ENCODE measurements around the gene GALNT18.

The GALNT18 gene

DNA sequence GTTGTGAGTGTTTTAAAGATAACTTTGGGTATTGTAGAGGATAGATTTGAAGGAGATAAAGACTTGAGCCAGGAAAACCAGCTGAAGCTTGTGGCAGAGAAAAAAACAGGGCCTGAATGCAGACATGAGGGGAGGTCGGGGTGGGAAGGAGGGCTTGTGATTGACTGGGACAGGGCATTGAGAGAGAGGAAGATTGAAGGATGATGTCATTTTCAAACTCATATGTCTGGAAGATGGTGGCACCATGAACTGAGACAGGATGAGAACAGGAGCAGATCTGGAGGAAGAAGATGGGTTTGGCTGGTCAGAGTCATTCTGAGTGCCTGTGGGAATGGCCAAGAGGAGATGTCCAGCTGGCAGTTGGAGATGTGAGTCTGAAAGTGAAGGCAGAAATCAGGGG, 283.5 kb downstream of the GALNT18 start:
- no peak for DNase-seq

GRCh38 chr11:11336664-11337063, 285.1 kb downstream of the GALNT18 start:
- no peak for DNase-seq

DNA sequence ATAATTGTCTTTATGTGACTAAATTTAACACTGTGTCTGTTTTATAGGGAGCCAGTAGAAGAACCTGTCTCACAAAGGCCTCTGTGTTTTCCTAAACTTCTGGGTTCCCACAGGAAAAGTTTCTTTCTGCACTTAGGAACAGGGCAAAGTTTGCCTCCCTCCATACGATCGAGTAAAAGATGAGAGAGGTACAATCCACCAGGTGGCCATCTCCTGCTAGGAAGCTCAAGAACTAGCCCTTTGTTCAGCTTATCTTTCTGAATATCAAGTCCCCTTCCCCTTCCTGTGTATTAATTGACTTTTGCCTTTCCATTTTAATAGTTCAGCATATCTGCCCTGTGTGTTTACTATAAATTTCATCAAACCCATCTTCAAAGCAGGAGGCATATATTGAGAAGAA, 286.8 kb downstream of the GALNT18 start:
- no peak for DNase-seq

GRCh38 chr11:11334607-11335006, 287.2 kb downstream of the GALNT18 start:
- no peak for DNase-seq

- no peak for DNase-seq
Observed at GRCh38 chr11:11332141-11332710, 289.6 kb downstream of the GALNT18 start.

DNA sequence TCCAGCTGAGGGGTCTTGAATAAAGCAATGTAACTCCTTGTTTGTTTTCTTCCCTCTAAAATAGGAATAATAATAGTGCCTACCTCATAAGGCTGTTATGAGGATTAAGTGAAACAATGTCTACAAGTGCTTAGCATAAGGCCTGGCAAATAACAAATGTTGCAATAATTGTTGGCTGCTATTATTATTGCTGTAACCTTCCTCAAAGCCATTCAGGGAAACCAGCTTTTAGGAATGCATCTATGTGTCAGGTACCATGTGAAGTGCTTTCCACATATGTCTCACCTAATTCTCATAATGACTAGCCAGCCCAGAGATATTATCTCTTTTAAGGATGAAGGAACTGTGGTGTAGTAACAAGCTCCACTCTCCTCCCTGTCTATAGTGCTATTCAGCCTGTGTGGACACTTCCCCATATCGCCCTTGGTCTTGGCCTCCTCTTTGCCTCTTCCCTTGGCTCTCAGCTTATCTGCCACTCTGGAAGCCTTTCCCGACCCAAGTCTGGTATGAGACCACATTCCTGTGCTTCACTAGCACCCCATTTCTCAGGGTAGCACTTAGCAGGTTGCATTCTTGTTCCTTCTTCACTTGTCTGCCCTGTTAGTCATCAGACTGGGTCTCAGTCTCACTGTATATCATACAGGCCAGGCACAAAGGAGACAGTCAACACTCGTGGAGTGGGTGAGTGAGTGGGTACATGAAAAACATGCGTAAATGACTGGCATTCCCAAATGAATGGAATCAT, 292.6 kb downstream of the GALNT18 start:
- no peak for DNase-seq

DNA sequence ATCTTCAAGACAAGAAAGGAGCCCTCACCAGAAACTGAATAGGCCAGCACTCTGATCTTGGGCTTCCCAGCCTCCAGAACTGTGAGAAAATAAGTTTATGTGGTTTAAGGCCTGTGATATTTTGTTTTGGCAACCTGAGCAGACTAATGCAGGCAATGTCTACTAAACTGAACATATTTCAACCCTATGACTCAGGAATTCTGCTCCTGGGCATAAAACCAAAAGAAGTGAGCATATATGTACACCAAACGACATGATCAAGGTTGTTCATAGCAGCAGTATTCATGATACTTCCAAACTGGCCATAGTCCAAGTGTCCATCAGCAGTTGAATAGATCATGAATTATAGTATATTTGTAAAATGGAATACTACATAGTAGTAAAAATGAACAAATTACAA, 297.7 kb downstream of the GALNT18 start:
- no peak for DNase-seq

GRCh38 chr11:11322101-11322500, 299.7 kb downstream of the GALNT18 start:
- DNase-seq, result no peak

DNA sequence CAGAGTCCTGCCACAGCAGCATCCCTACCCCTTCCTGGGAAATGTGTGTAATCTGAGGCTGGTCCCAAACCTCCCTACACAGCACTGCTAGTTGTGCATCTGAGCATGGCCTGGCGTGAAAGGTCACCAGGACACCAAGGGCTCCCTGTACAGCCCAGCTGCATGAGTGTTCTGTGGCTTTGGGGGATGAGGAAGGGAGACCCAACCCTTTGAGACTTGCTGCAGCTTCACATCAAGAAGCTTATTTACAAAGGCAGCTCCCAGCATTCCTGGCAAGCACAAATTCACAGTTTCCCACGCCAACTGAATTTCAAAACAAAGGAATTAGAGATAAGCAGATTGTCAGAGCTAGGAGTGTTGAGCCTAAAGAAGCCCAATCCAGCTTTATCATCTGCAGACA, 301.0 kb downstream of the GALNT18 start:
- no peak for DNase-seq

DNA sequence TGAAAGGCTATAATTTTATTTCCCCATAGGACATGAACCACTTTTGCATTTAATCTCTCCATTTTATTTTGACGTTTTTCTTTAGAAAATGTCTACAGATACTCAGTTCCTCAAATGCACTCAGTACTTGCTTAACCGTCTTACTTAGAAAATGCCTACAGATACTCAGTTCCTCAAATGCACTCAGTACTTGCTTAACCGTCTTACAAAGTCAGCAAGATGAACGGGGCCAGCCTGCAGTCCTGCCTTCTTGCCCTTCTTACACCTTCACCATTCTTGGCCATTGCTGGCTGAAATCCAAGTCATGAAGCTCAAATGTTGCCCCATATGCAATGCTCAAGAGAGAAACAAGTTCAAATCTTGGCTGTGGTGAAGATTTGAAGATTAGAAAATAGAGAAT, 302.8 kb downstream of the GALNT18 start:
- DNase-seq, result no peak

DNA sequence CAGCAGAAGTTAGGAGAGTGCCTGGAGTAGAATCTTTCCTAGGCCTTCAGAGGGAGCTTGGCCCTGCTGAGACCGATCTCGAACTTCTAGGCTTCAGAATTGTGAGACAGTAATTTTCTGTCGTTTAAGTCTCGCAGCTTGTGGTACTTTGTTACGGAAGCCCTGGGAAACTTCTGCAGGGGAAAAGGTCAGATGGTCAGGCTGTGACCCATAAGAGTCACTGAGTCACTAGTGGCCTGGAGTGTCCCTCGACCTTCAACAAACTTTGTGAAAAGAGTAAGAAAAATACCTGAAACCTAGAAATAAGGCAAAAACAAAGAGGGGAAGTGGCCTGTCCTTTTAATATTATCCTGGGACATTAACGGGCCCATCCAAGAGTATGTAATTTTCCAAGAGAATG, 303.3 kb downstream of the GALNT18 start:
- no peak for DNase-seq

DNA sequence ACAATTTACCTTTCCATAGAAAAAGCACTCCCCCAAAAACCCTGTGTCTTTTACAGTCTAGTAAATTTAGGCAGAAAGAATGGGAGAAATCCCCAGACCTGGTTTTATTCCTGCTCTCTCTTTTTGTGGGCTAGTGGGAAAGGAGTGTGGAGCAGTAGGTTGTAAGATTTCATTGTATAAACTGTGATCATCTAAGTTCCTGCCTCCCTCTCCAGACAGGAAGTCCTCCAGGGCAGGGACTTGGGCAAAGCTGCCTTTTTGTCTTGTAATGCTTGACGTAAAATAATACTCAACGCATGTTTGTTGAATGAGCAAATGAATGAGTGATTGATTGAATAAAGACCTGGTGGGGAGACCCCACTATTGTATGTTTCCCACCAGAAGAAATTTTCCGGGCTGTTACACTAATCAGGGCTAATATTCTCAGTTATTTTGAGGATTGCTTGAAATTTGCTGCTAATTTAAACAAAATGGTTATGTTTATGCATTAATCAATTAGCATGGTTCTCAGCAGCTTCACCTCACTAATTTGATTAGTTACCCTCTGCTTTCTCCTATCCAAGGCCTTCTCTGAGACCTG, 305.1 kb downstream of the GALNT18 start:
- DNase-seq, result no peak

DNA sequence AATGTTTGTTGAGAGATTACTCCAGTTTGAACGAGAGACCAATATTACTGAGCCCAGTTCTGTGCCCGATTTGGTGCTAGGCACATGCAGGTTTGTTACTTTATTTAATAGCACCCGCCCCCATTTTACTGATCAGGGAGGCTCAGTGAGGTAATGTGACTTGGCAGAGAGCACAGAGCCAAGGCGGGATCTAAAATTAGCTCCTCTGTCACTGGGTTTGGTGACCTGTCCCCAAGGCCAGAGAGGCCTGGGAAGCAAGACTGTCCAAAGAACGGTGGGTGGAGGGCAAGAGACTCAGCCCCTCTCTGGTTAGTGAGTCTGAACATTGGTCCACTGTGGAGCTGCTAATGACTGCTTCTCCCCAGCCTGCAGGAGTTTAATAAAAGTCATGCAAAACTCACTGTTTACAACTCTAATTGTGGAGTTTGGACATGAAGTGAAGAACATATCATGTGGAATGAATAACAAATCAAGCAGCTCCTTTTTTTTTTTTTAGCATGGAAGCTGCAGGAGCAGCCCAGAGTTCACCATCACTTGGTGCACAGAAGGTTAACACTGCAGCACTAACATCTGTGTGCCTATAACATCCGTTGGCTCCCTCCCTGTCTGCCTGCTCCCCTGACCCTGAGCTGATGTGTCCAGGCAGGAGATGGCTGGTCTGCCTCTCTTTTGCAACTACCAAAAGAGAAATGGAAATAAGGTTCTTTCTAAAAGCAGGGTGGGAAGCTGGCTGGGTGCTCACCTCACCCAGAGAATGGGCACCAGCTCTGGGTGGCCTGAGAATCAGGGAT, 307.7 kb downstream of the GALNT18 start:
- no peak for DNase-seq

DNA sequence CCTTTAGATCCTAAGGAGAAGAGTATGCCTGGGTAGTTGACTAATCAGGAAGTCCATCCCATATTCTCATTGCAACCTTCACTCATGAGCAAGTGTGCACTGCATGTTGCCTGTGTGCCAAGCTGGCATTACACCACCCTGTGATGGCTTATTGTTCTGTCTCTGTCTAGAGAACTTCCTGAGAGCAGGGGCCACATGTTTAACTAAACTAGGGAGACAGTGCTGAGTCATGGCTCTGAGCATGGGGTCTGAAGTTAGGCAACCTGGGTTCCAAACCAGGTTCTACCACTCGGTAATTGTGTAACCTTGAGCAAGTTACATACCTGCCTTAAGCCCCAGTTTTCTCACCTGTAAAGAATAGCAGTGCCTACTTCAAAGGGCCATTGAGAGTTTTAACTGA, 308.4 kb downstream of the GALNT18 start:
- no peak for DNase-seq

DNA sequence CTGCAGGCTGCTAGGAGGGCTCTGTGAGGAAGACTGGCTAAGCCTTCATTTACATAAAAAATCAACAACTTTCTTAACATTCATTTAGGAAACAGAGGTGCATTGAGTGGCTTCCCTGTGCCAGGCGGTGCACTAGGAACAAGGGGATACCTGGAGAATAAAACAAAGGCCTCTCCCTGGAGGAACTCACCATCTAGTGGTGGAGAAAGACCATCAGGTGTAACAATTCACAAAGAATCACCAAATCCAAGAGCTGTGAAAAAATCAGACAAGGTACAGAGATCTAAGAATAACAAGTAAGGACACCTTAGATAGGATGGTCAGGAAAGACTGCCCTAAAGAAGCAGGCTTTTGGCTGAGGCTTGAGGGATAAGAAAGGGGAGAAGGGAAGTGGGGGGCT, 309.1 kb downstream of the GALNT18 start:
- no peak for DNase-seq

DNA sequence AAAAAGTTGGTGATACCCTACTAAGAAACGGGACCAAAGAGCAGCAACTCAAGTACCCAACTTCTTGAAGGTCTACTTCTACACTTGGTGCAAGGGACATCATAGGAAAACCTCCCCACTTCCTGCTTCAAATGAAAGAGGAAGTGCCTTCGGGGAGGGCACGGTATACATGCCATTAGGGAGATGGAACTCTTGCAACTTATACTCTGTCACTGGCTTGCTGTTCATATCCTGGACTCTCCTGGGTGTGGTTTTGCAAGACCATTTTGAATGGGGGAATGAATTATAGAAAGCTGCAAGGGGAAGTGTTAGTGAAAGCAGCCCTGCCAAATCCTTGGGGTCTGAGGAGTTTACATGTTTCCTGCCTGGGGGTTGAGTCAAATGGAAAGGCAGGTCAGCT, 310.6 kb downstream of the GALNT18 start:
- no peak for DNase-seq

DNA sequence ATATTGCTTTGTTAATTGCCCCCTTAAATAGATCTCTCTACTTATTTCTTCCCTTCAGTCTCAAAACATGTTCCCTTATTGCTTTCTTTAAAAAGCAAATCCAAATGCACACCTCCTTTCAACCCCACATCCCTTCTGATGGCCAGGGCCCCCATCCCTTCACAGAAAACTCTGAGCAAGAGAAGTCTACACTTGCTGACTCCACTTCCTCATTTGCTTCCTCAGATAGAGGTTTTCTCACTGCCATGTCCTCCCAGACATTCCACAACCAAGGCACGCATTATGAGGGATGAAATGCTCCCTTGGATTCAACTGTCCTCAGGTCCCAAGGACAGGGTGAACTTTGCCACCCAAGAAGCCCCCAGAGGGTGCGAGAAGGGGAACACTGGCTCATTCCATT, 311.9 kb downstream of the GALNT18 start:
- no peak for DNase-seq

DNA sequence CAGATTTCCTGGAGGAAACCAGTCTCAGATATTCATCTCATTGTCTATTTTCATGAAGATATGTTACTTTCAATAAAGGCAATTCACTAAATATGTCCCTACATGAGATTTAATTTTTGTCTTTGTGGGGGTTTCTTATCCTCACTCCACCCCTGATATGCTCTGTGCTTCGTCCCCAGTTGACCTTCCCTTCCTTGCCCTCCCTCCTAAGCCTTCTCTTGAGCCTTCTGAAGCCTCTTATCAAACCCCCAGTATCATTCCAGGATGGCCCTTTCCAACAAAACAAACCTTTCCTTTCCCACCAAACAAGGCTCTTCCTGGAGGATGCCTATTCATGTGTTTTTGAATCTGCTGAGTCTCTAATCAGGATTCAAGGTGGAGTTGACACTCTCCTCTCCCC, 313.6 kb downstream of the GALNT18 start:
- no peak for DNase-seq

DNA sequence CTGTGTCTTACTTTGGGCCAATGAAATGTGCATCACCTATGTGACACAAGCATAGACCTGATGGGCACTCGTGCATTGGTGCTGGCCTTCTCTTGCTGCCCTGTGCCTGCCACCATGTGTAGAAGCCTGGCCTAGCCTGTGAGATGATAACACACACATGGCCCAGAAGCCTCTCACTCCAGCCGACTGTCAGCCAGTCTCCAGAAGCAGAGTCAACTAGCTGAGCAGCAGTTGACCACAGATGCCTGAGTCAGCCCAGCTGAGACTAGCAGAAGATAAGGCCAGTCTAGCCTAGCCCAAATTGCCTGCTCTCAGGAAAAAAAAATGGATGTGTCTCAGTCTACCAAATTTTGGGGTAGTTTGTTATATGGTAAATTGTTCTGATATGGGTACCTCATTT, 314.9 kb downstream of the GALNT18 start:
- DNase-seq, result no peak

DNA sequence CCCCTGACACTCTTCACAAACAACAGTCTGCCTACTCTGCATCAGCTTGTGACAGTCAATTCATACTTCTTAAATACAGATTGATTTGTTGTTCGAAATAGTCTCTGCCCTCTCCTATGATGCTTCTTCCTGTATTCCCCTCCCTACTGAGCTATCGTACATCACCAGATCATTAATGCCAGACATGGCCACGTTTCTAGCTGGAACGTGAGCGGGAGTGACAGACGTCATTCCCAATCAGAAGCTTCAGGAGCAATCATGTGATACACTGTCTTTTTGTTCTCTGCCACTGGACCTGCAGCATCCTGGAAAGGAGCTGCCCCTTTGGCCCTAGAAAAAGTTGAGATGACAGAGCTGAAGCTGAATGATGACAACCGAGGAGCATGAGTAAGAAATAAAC, 317.3 kb downstream of the GALNT18 start:
- no peak for DNase-seq

DNA sequence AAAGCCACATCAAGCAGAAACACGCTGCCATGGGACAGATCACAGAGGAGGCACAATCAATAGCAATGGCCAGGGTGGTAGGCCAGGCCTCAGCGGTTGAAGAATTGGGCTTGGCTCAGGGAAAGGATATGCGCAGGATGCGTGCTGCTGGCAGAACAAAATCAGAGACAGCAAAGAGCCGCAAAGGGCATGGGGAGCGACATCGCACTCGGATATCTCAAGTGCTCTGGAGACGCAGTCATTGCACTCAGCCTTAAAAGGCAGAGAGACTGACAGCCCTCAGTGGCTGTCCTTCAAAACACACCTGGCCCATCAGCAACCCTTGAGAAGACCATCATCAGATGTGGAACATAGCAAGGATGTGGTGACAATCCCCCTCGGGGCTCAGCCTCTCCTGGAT, 319.2 kb downstream of the GALNT18 start:
- no peak for DNase-seq

DNA sequence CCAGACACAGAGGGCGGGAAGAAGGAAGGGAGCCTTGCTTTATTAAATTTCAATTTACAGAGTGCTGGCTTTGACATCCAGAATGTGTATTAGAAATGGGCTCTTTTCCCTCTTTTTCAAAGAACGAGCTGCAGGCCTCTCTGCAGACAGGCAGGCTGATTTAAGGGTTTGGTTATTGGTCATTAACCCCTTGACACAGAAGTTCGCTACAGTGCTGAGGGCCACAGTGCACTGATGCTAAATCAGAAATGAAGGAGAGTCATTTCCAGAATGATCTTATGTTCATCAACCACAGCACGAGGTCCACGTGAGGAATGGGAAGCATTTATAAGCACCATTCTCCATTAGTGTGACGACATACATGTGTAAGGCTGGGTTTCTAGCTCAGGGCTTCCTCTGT, 320.6 kb downstream of the GALNT18 start:
- peak; percentile 40 for DNase-seq

DNA sequence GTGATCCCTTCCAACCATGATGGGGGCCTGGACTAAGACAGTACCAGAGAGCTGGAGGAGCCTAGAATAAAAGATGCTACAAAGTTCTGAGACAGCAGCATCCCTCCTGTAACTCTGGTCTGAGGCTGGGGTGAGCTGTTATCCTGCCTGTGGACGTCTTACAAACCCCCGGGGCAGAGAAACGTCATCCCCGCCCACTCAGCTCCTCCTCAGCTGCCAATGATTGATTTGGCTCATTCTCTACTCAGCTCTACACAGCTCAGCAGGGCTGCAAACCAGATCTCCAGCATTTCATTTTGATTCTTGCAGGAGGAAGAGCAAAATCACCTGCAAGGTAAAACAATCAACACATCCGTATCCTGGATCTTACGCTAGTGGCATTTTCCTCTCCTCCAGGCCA, 324.2 kb downstream of the GALNT18 start:
- no peak for DNase-seq

- DNase-seq, result peak; percentile 91
Observed at GRCh38 chr11:11296434-11296833, 325.4 kb downstream of the GALNT18 start.

Measured in NCI-H2029 treated with DMSO at 0.1 percent for 48 hours (cell line).